HAP-1 (cell line): ENCODE results near the gene SNX1.
"Not testable (repeated sequence)": the region's sequence is repeated elsewhere in the genome, so short reads cannot be mapped to it uniquely, and the experiment has no call there.

Experiments used
- DNase-seq, 2 experiments: peaks; one replicate each; pipeline ENCODE4 v3.0.0-alpha.2; 2016 to 2020; ENCODE audit warnings: low spot score in 2 of 2
- H3K27me3 ChIP-seq: fragments of 250-450 bp; sonication (Bioruptor Pico); 2 replicates; pipeline ENCODE4 v1.5.1; 2020; ENCODE audit warnings: low read depth, mild to moderate bottlenecking, moderate library complexity
- H3K36me3 ChIP-seq: fragments of 250-450 bp; sonication (Bioruptor Pico); replicated peaks from 2 replicates; pipeline ENCODE4 v1.5.1; 2020; ENCODE audit warnings: mild to moderate bottlenecking
- H3K4me1 ChIP-seq: fragments of 250-450 bp; sonication (Bioruptor Pico); 2 replicates; pipeline ENCODE4 v1.5.1; 2020; ENCODE audit warnings: mild to moderate bottlenecking
- H3K4me3 ChIP-seq: fragments of 250-450 bp; sonication (Bioruptor Pico); 2 replicates; pipeline ENCODE4 v1.5.1; 2020; ENCODE audit warnings: mild to moderate bottlenecking, moderate library complexity
- H3K9me3 ChIP-seq: fragments of 250-450 bp; sonication (Bioruptor Pico); 2 replicates; pipeline ENCODE4 v1.5.1; 2020; ENCODE audit warnings: mild to moderate bottlenecking, moderate library complexity
- in situ Hi-C: fragments of 300-500 bp; cut with MboI; formaldehyde crosslinking; loops from 3 replicates; pipeline ENCODE4 v1.14.3; 2020; ENCODE audit warnings: low sequenced_read_pairs, inconsistent platforms, mixed read lengths

The SNX1 gene

DNA sequence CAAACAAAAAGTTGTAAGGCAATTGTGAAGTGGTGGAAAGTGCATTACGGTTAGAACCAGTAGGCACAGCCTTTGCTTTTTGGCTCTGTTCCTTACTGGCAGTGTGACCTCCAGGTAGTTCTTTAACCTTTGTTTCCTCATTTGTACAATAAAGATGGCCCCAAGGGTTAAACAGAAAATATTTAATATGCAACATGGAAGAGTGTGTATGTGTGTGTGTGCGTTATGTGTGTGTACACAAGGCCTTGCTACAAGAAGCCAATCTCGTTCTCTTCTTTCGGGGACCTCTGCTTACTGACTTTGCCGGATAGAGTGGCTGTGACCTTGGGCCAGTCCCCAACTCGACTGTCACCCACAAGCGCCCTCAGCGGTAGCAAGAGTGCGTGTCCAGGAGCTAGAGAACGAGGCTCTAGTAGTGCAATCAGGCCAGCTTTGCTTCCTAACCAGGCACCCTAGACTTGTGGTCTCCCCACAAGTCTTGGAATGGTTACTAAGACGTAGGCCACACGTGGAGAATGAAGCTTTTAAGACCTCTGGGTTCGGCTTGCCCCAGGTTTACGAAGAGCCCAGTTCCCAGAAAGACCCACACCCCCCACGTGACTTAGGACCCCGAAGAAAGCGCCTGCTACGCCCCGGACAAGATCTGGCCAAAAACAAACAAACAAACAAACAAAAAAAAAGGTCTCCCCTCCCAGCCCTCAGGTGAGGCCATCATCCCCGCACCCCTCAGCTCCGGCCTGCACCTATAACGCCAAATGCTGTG is 2.7 kb upstream of the SNX1 start:
- peaks cover 33% of the 10 kb centered on the region for H3K4me1 ChIP-seq
- peaks cover 21% of the 10 kb centered on the region for H3K36me3 ChIP-seq
- peak overlapping the region; percentile 64 for H3K4me3 ChIP-seq
- DNase-seq: peak; percentile 72 to 81
- no peaks in the 10 kb centered on the region for H3K27me3 ChIP-seq
- no peaks in the 10 kb centered on the region for H3K9me3 ChIP-seq
- in situ Hi-C loops: loop anchor here (25.0 kb wide), 1 partner anchor 931 kb away; the partner anchor contains the start of gene RPS27L

DNA sequence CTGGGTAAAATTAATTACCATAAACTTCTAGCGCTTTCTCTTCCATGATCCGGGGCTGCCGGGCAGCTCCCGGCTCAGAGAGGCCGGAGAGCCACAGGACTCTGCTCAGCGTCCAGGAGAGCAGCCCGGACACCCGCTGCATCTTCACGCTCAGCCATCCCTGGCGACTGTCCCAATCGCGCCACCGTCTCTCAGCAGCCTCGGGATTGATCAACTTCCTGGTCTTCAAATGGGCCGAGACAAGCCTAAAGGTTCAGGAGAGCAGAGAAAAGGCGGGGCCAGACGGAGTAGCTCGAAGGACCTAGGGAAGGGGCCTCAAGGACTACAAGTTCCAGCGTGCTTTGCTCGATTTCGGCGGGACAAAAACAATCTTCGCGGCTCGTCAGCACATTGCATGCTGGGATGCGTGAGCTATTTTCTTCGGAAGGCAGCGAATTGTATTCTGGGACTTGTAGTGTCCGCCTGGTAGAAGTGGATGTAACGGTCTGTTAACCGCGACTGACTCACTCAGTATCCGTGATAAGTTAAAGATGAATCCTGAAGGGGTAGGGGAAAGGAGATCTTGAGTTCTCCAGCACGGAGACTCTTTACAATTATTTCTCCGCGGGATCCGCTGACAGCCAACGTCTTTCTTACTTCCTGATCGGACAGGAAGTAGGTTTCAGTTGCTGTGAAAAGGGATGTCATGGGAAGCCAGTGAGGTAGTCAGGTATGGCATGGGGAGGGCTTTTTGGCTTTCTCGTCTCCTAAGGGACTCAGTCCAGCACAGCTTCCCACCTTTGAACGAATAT is 2.0 kb upstream of the SNX1 start, which contains the start of gene CIAO2A:
Gene CIAO2A (minus strand): TSS at position 212 of the 791 bp plus-strand sequence. CDS start 70 bp downstream, at position 142.
- in situ Hi-C loops: loop anchor here (25.0 kb wide), 1 partner anchor 932 kb away; the partner anchor contains the start of gene RPS27L
- Histone ChIP-seq H3K36me3 (peaks cover 13% of the 10 kb centered on the region), H3K27me3 (no peaks in the 10 kb centered on the region), H3K9me3 (no peaks in the 10 kb centered on the region), H3K4me3 (peak within 1 kb of the TSS; percentile 64), H3K4me1 (peaks cover 33% of the 10 kb centered on the region)
- DNase-seq: peak; percentile 100

DNA sequence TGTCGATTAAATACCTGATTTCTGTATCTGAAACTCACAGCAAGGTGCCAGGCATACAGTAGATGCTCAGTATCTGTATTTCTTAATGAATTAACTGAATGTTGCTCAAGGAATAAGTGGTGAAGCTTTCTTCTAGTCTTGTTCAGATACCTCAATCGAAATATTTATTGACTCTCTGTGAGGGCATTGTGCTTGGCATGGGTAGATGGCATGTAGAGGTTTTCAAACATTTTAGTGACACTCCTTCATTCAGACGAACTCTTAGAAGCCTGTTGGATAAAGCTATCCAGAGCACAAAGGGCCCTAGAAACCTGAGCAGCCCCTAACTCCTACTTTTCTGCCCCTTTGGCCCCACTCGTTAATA is 369 bp upstream of the SNX1 start:
- Histone ChIP-seq H3K27me3 (no peaks in the 10 kb centered on the region), H3K9me3 (no peaks in the 10 kb centered on the region), H3K36me3 (0 out of 2 replicates have a peak, but pooled peaks cover 2% of the 10 kb centered on the region), H3K4me1 (peaks cover 35% of the 10 kb centered on the region), H3K4me3 (peak overlapping the region; percentile 97)
- DNase-seq: no peak
- in situ Hi-C loops: loop anchor here (25.0 kb wide), 1 partner anchor 933 kb away; the partner anchor contains the start of gene RPS27L

DNA sequence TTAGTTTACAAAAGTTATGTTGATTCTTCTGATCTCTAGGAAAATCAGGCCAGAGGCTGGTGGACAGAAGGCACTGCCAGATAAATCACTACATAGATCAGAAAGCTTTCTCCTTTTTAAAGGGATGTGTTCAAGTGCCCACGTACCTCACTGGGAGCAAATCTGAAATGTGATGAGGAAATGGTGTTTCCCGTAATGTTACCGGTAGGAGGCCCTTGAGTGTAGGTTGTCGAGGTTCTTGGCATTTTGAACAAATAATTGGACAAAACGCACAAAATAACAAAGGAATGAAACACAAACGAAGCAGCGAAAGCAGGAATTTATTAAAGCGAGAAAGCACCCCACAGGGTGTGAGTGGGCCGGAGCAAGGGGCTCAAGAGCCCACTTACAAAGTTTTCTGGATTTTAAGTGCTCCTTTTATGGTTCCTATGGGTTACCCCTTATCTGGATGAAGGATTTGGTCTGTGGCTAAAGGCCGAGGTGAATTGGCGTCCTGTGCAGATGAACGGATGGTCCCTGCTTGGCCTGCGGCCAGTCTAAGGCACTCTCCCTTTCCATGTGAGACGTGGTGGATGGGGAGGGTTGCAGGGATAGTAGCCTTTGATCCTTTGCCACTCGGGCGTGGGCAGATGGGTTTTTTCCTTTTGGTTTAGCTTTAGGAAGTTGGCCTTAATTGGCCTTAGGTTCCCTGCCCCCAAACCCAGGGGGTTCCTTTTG is 1.0 kb downstream of the SNX1 start:
- peaks cover 33% of the 10 kb centered on the region for H3K4me1 ChIP-seq
- DNase-seq: peak; percentile 42 to 64
- in situ Hi-C loops: loop anchor here (25.0 kb wide), 1 partner anchor 935 kb away; the partner anchor contains the start of gene RPS27L
- H3K9me3 ChIP-seq: no peaks in the 10 kb centered on the region
- no peaks in the 10 kb centered on the region for H3K27me3 ChIP-seq
- peak overlapping the region; percentile 97 for H3K4me3 ChIP-seq
- H3K36me3 ChIP-seq: no peaks in the 10 kb centered on the region

DNA sequence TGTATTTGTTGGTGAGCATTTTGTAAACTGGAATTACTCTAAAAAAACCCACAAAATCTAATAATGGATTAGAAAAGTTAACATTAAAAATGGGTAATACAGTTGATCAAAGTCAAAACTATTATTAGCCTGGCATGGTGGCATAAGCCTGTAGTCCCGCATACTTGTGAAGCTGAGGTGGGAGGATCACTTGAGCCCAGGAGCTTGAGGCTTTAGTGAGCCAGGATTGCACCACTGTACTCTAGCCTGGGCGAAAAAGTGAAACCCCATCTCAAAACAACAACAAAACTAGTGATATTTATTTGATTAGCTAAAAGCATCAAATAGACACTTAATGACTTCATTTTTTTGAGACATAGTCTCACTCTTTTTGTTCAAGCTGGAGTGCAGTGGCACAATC is 3.6 kb downstream of the SNX1 start:
- in situ Hi-C loops: loop anchor here (25.0 kb wide), 1 partner anchor 937 kb away; the partner anchor contains the start of gene RPS27L
- H3K36me3 ChIP-seq: no peaks in the 10 kb centered on the region
- no peaks in the 10 kb centered on the region for H3K27me3 ChIP-seq
- H3K4me3 ChIP-seq: no peak overlapping the region
- H3K9me3 ChIP-seq: no peaks in the 10 kb centered on the region
- no peak for DNase-seq
- H3K4me1 ChIP-seq: peaks cover 20% of the 10 kb centered on the region

DNA sequence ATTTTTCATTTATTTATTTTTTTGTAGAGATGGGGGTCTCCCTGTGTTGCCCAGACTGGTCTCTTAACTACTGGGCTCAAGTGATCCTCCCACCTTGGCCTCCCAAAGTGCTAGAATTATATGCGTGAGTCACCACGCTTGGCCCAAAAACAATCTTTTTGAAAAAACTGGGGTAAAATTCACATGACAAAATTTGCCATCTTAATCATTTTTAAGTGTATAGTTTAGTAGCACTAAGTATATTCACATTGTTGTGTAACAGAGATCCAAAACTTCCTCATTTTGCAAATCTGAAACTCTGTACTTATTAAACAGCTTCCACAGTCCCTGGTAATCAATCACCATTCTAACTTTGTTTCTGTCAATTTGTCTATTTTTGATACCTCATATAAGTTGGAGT is 5.2 kb downstream of the SNX1 start:
- peaks cover 10% of the 10 kb centered on the region for H3K4me1 ChIP-seq
- no peaks in the 10 kb centered on the region for H3K36me3 ChIP-seq
- in situ Hi-C loops: no loop called here
- no peak overlapping the region for H3K4me3 ChIP-seq
- DNase-seq: no peak
- no peaks in the 10 kb centered on the region for H3K27me3 ChIP-seq
- no peaks in the 10 kb centered on the region for H3K9me3 ChIP-seq

DNA sequence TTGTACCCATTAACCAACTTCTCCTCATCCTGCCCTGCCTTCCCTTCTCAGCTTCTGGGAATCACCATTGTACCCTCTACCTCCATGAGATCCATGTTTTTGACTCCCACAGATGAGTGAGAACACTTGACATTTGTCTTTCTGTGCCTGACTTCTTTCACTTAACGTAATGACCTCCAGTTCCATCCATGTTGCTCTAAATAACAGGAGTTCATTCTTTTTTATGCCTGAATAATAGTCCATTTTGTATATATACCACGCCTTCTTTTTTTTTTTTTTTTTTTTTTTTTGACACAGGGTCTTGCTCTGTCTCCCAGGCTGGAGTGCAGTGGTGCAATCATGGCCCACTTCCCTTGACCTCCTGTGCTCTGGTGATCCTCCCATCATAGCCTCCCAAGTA is 6.7 kb downstream of the SNX1 start:
- no peaks in the 10 kb centered on the region for H3K9me3 ChIP-seq
- peaks cover 6% of the 10 kb centered on the region for H3K4me1 ChIP-seq
- H3K27me3 ChIP-seq: no peaks in the 10 kb centered on the region
- no peaks in the 10 kb centered on the region for H3K36me3 ChIP-seq
- DNase-seq: no peak
- no peak overlapping the region for H3K4me3 ChIP-seq
- in situ Hi-C loops: no loop called here

DNA sequence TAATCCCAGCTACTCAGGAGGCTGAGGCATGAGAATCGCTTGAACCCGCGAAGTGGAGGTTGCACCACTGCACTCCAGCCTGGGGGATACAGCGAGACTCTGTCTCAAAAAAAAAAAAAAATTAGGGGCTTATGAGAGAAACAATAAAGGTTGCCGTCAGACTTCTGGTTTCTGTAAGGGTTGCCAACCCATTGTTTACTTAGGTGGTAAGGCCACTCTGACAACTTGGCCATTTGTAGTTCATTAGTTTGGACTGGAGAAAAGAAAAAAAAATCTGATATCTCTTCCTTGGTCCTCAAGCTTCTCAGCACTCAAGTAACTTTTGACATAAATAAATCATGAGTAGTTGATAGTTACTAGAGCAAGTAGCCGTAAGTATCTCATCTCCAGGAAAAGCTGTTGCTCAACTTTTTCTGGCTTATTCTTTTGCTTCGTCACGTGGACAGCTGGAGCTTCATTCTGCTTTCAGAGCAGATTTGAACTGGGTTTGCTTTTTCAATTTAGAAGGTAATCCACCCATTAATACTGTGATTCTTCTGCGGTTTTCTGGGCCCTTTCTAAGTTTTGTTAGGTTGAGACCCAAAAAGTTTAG is 9.4 kb downstream of the SNX1 start:
- H3K36me3 ChIP-seq: no peaks in the 10 kb centered on the region
- H3K27me3 ChIP-seq: no peaks in the 10 kb centered on the region
- no peaks in the 10 kb centered on the region for H3K9me3 ChIP-seq
- H3K4me1 ChIP-seq: no peaks in the 10 kb centered on the region
- in situ Hi-C loops: no loop called here
- DNase-seq: no peak
- H3K4me3 ChIP-seq: no peak overlapping the region

DNA sequence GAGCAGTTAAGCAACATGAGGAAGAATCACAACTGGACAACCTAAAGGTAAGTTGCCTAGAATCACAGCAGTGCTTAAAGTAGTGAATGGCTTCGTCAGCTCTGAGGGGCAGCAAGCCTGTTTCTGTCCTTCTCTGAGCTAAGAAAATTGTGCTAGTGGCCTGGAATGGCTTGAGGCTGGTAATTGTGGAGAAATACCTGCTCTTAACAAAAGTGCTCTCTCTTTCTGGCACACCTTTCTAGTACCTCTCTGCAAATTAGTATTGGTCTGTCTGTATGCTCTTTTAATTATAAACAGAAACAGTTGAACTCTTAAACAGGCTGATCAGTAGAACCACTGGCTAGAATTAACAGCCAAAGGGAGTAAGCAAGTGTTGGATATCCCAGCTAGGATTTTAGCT is 11.6 kb downstream of the SNX1 start:
- H3K27me3 ChIP-seq: no peaks in the 10 kb centered on the region
- DNase-seq: no peak
- H3K4me3 ChIP-seq: no peak overlapping the region
- H3K9me3 ChIP-seq: no peaks in the 10 kb centered on the region
- in situ Hi-C loops: no loop called here
- peaks cover 13% of the 10 kb centered on the region for H3K4me1 ChIP-seq
- peaks cover 2% of the 10 kb centered on the region for H3K36me3 ChIP-seq

DNA sequence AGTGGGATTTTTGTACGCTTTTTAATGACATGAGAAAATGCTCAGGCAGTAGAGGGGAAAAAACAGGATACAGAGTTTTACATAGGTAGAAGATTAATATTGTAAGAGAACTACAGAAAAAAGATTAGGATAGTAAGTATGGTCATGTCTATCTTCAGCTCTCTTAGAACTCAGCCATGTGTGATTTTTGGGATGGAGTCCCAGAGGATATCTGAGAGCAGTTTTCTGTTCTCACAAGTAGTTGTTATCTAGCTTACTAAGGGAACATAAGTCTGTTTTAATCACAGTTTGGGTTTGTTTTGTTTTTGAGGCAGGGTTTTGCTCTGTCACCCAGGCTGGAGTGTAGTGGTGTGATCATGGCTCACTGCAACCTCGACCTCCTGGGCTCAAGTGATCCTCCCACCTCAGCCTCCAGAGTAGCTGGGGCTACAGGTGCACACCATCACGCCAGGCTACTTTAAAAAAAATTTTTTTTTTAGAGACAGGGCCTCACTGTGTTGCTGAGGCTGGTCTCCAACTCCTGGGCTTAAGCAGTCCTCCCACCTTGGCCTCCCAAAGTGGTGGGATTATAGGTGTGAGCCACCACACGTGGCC is 14.4 kb downstream of the SNX1 start:
- in situ Hi-C loops: not testable (repeated sequence)

DNA sequence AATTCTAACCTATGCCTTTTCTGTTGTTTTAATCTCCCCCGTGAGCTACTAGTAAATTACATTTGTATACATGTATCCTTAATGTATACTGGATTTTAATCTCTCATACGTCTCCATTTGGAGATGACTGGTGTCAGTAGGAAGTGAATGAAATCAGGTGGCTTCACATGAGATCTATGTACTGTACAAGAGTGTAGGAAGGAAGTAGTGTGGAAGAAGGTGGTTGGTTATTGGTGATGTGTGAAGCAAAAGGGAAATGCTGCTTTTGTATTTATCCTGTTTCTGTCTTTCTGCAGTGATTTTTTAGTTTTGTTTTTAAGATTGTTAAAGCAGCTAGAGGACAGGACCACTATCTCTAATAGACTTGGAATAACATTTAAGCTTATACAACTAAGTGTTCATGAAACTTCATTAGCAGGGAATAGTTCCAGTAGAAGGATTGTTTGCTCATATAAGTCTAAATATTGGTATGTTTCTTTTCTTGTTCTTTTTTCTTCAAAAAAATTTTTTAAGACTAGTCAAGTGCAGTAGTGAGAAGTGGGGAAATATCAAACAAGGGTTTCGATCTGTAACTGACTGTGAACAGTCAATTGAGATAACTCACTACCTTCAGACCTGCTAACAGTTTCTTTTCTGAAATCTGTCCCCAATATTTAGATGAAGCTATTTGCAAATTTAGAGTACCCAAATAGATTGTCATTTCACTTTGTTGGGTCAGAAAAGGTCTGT is 15.3 kb downstream of the SNX1 start:
- H3K9me3 ChIP-seq: no peaks in the 10 kb centered on the region
- no peaks in the 10 kb centered on the region for H3K27me3 ChIP-seq
- DNase-seq: no peak
- in situ Hi-C loops: no loop called here
- H3K4me1 ChIP-seq: peaks cover 14% of the 10 kb centered on the region
- no peak overlapping the region for H3K4me3 ChIP-seq
- H3K36me3 ChIP-seq: peaks cover 21% of the 10 kb centered on the region

More for the DNA sequence above, 14.4 kb downstream of the SNX1 start:
- Histone ChIP-seq H3K36me3 (peaks cover 18% of the 10 kb centered on the region), H3K4me1 (peaks cover 14% of the 10 kb centered on the region)
- not testable (repeated sequence) for H3K4me3 ChIP-seq, DNase-seq, H3K27me3 ChIP-seq, H3K9me3 ChIP-seq

DNA sequence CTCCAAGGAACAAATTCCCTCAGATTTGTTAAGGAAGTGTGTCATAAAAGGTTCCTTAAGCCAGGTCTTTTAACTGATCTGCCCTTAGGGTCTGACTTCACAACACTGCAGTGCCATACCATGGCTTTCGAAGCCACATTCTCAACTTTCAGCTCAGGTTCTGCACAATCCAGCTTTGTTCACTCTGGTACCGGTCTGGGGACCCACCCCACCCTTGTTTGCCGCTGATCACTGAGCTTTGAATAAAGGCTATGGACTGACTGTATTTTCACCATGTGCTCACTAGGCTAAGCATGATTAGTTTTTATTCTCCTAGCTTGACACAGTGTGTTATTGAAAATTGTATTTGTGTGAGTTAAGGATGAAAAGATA is 15.9 kb downstream of the SNX1 start:
- H3K36me3 ChIP-seq: peaks cover 25% of the 10 kb centered on the region
- no peaks in the 10 kb centered on the region for H3K27me3 ChIP-seq
- no peaks in the 10 kb centered on the region for H3K9me3 ChIP-seq
- H3K4me1 ChIP-seq: peaks cover 14% of the 10 kb centered on the region
- DNase-seq: no peak
- in situ Hi-C loops: no loop called here
- no peak overlapping the region for H3K4me3 ChIP-seq
